Renal cortex interstitium (tissue), 11 donors: ENCODE results near the gene RPL3. TPM values are rescaled to one million over a fixed set of nuclear protein-coding genes. Genes with fewer than 3 reads are reported as not detected.

Source experiments
- DNase-seq, 11 donors: peaks; one replicate each; pipeline ENCODE4 v3.0.0-alpha.2; 2013; ENCODE audit warnings: low read depth in 9 of 11, low spot score in 4 of 11; ENCODE audit errors: extremely low read depth in 1 of 11
- polyA plus RNA-seq, 3 donors: library from polyadenylated mRNA; unstranded; fragments of 120-200 nt; gene quantifications; one replicate each; pipeline ENCODE4 v1.2.1, GENCODE V29; 2013; ENCODE audit not compliant: insufficient read length in 3 of 3

The RPL3 gene
- polyA plus RNA-seq, 3 donors: 2,961 to 3,304 (median 3,137) TPM

DNA sequence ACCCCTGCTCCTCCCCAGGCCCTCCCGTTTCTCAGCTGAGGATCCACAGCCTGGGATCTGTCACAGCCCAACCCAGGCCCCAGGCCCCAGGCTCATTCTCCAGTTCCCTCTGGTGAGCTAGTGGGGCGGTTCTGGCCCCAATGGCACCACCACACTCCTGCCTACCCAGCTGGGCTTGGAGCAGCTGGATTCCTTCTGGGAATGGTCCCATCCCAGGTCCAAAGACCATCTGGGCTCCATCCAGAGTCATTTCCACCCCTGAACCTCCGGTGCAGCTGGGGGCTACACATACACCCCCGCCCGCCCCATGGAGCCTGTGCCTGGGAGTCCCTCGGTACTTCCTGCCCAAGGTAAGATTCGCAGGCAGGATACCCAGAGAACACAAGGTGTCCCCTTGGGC is 39.2 kb downstream of the RPL3 start:
- no peak for DNase-seq

DNA sequence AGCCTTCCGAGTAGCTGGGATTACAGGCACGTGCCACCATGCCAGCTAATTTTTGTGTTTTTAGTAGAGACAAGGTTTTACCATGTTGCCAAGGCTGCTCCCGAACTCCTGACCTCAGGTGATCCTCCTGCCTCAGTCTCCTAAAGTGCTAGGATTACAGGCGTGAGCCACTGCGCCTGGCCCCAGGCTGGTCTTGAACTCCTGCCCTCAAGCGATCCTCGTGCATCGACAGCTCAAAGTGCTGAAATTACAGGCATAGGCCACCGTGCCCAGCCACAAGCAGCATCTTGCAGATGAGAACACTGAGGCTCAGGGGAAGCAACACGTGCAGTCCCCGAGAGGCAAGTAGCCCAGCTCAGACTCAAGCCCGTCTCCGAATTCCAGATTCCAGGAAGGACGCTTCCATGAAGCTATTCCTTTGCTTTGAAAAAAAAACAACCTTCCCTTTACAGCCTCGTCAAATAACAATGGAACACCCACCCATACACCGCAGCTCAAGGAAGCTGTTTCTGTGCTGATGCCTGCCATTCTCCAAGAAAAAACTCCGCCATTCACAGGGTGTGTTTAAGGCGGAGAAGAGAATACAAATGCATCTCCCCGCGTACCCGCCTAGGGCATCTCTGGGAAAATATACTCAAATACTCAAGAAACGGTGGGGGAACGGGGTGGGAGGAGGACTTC is 40.1 kb downstream of the RPL3 start:
- no peak for DNase-seq

- DNase-seq: no peak
Observed at GRCh38 chr22:39278040-39278439, 41.4 kb downstream of the RPL3 start.

DNA sequence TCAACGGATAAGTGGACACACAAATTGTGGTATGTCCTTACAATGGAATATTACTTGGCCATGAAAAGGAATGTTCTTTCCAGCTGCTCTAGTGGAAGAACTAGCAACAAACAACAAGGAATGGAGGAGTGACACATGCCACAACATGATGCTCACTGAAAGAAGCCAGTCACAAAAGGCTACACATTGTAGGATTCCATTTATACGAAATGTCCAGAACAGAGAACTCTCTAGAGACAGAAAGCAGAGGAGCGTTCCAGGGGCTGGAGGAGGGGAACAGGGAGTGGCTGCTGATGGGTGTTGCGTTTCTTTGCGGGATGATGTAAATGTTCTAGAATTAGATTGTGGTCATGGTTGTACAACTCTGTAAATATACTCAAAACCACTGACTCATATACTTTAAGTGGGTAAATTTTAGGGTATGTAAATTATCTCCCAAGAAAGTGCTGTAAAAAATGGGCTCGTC is 42.2 kb downstream of the RPL3 start:
- DNase-seq: no peak

DNA sequence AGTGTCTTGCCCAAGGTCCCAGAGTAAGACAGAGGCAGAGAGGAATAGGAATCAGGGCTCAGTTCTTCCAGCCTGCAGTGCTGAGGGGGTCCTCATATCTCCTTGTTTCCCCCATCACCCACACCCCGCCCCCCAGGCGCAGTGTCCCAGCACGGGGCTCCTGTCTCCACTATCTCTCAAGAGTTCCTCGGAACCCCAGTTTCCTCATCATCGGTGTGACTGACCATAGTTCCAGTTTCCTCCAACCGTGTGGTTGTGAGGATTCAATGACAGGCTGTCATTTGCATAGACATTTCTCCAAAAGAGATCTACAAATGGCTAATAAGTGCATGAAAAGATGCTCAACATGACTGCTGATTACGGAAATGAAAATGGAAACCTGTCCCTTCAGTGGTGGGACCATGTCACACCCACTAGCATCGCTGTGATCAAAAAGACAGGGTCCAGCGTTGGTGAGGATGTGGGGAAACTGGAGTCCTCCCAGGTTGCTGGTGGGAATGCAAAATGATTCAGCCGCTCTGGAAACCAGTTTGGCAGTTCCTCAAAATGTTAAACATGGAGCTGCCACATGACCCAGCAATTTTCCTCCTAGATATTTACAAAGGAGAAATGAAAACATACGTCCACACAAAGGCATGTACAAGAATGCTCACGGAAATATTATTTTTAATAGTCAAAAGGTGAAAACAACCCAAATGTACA is 42.8 kb downstream of the RPL3 start:
- DNase-seq: no peak

- no peak for DNase-seq
Observed at GRCh38 chr22:39275814-39276439, 43.5 kb downstream of the RPL3 start.

DNA sequence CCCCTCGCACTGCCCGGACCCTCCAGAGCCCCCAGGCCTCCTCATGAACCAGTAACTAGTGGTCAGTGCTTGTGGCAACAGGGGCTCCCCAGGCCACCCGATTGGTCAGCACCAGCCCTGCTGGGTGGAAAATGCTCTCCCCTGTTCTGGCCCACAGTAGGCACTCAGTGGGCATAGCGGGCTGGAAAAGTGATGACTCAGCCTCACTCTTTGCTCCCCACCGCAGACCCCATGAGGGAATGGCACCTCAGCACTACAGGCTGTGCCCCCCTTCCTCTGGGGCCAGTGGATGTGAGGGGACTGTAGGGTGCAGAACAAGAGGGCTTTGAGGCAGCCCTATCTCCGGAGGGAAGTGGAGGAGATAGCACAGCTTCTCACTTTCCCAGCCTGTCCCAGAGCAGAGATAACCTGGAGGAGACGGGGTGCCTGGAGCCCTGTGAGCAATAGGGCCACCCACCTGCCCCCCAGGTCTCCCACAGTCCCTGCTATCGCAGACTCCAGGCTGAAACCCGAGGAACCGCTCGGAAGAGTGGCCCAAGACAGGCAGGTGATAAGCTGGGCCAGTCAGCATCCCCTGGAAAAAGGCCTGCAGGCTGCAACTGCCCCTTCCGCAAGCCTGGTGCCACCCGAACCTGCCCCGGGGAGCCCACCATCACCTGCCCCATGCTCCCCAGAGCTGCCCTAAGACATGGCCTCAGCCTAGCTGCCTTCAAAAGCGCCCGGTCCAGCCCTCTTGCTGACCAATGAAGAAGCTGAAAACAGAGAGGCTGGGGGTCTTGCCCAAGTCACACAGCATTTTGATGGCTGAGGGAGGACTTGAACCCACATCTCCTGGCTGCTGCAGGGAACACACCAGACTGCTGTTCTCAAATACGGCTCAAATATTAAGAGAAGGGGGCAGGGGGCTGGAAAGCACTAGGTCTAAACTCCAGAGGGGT is 45.2 kb downstream of the RPL3 start:
- DNase-seq: no peak

- no peak for DNase-seq
Observed at GRCh38 chr22:39270792-39271191, 48.6 kb downstream of the RPL3 start.

DNA sequence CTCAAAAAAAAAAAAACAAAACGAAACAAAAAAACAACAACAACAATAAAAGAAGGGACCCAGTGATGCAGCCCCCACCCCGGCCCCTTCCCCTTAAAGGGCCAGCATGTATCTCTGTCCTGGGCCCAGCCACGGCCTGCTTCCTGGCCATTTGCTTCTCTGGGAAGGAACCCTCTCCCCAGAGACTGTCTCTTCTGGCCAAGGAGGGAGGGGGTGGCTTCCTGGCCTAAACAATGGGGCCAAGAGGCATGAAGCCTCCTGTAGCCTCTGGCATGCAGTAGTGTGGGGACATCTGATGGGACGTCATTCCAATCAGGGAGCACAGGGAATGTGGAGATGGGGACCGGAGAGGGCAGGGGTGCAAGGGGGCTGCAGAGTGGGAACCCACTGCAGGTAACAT is 49.1 kb downstream of the RPL3 start:
- DNase-seq: no peak

GRCh38 chr22:39269095-39269790 is 50.2 kb downstream of the RPL3 start:
- DNase-seq: no peak

- no peak for DNase-seq
Observed at GRCh38 chr22:39268645-39269044, 50.8 kb downstream of the RPL3 start.

DNA sequence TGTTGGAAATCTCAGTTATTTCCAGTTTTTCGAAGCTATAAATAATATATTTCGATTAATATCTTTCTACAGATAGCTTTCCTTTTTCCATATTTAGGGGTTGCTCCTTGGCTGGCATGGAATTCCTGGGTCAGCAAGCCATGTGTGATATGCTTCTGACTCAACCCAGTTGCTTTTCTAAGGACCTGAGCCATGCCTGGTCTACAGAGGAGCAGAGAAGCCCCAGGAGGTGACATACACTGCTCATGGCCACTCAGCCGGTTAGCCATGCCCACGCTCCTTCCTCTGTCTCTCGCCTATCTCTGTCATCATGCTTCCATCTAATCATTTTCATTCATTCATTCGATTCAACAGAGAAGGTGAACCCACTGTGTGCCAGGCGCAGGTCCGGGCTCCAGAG is 51.4 kb downstream of the RPL3 start:
- no peak for DNase-seq

GRCh38 chr22:39266398-39267030 is 52.9 kb downstream of the RPL3 start:
- no peak for DNase-seq

DNA sequence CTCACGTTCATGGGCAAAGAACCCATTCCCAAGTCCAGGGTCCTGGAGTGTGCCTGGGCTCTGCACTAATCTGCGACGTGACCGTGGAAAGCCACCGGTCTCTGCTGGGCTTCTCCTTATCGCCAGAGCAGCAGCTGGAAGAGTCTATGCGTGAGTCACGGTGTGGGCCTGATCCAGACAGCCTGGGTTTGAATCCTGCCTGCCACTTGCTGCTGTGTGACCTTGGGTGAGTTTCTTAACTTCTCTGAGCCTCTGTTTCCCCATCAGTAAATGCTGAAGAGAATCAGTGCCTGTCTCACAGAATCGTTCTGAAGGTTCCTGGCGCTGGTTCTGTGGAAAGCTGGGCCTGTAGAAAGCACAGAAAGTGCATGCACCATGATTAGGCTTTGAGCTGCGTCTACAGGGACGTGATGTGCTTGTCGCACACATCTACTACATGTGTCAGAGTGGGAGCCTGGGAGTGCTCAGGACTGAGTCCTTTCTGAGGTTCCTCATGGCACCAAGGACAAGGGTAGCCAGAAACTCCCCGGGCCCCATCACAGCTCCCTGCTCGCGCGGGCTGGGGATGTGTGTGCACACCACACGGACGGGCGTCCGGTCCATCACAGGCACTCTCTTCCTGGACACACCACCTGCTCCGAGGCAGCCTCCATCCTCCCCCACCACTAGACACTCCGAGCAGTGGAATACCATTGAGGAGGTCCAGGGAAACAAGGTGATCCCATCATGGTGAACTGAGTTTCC is 54.1 kb downstream of the RPL3 start:
- DNase-seq: no peak

- no peak for DNase-seq
Observed at GRCh38 chr22:39264349-39265038, 54.9 kb downstream of the RPL3 start.

DNA sequence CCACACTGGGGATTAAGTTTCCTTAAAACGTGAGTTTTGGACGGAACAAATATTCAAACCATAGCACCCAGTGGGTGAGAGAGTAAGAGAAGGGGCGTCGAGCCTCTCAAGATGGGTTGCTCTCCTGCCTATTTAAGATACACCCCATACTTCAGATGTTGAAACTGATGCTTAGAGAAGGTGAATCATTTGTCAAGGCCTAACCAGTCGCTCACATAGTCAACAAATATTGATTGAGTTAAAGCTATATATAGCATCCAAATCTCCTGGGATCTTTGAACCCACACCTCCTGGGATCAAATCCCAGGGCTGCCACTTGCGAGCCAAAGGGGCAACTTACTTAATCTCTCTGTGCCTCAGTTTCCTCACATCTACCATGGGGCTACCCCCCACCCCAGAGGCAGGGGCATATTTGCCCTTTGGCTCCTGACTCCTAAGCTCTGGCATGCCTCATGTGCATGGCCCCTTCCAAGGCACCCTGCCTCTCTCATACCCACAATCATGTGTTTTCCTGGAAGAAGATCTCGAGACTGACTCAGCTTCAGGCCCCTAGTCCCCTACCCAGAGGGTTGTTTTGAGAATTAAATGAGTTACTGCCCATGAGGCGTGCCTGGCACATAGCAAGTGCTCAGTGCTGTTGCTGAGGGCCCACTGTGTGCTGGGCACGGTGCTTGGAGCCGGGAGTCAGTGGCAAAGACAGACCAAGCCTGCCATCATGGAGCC is 55.6 kb downstream of the RPL3 start:
- DNase-seq: no peak
